ENCODE results near the gene SYNDIG1. TPM values are rescaled to one million over a fixed set of nuclear protein-coding genes. Genes with fewer than 3 reads are reported as not detected.

SYNDIG1 gene
- total RNA-seq, 2 donors from 2014 or later, result 0.73 to 4.5 TPM

- H3K27ac ChIP-seq, result no peak overlapping the region
- TF ChIP-seq POLR2A (IDR thresholded peaks at IDR 0.05) (no peak), POLR2AphosphoS5 (IDR thresholded peaks at IDR 0.05) (no peak), CTCF (IDR thresholded peaks at IDR 0.05) (no peak)
- intact Hi-C loops (cut with DNase I), result no loop called here
- no peak overlapping the region for H3K4me3 ChIP-seq
- no peaks in the 10 kb centered on the region for H3K9me3 ChIP-seq
- 97% methylated on average over 11 of the region's 11 CpGs for WGBS
- no peaks in the 10 kb centered on the region for H3K27me3 ChIP-seq (replicated peaks; ENCODE audit: insufficient read depth)
- H3K36me3 ChIP-seq, result no peaks in the 10 kb centered on the region
- no peaks in the 10 kb centered on the region for H3K4me1 ChIP-seq (replicated peaks)
- DNase-seq (ENCODE audit: low spot score), result no peak
Measured at GRCh38 chr20:24631173-24631505, 161.7 kb downstream of the SYNDIG1 start.

- intact Hi-C loops (cut with DNase I), result no loop called here
- WGBS, result 42% methylated on average over 7 of the region's 7 CpGs
- Histone ChIP-seq H3K27me3 (replicated peaks; ENCODE audit: insufficient read depth) (no peaks in the 10 kb centered on the region), H3K4me3 (no peak overlapping the region), H3K27ac (no peak overlapping the region), H3K36me3 (no peaks in the 10 kb centered on the region), H3K4me1 (replicated peaks) (no peaks in the 10 kb centered on the region), H3K9me3 (no peaks in the 10 kb centered on the region)
- TF ChIP-seq CTCF (IDR thresholded peaks at IDR 0.05), result no peak
- TF ChIP-seq POLR2A (IDR thresholded peaks at IDR 0.05), result no peak
- no peak for TF ChIP-seq POLR2AphosphoS5 (IDR thresholded peaks at IDR 0.05)
- no peak for DNase-seq (ENCODE audit: low spot score)
Measured at GRCh38 chr20:24632581-24632980, 163.2 kb downstream of the SYNDIG1 start.

GRCh38 chr20:24633026-24633425 is 163.6 kb downstream of the SYNDIG1 start:
- DNase-seq (ENCODE audit: low spot score), result no peak
- TF ChIP-seq CTCF (IDR thresholded peaks at IDR 0.05) (no peak), POLR2A (IDR thresholded peaks at IDR 0.05) (no peak), POLR2AphosphoS5 (IDR thresholded peaks at IDR 0.05) (no peak)
- intact Hi-C loops (cut with DNase I), result no loop called here
- 51% methylated on average over 12 of the region's 12 CpGs for WGBS
- no peaks in the 10 kb centered on the region for H3K4me1 ChIP-seq (replicated peaks)
- H3K27ac ChIP-seq, result no peak overlapping the region
- no peak overlapping the region for H3K4me3 ChIP-seq
- H3K27me3 ChIP-seq (replicated peaks; ENCODE audit: insufficient read depth), result no peaks in the 10 kb centered on the region
- H3K36me3 ChIP-seq, result no peaks in the 10 kb centered on the region
- no peaks in the 10 kb centered on the region for H3K9me3 ChIP-seq

- intact Hi-C loops (cut with DNase I), result no loop called here
- 93% methylated on average over 10 of the region's 10 CpGs for WGBS
- DNase-seq (ENCODE audit: low spot score), result no peak
- no peak overlapping the region for H3K4me3 ChIP-seq
- no peaks in the 10 kb centered on the region for H3K27me3 ChIP-seq (replicated peaks; ENCODE audit: insufficient read depth)
- H3K9me3 ChIP-seq, result no peaks in the 10 kb centered on the region
- no peaks in the 10 kb centered on the region for H3K36me3 ChIP-seq
- TF ChIP-seq POLR2A (IDR thresholded peaks at IDR 0.05), result no peak
- TF ChIP-seq POLR2AphosphoS5 (IDR thresholded peaks at IDR 0.05), result no peak
- TF ChIP-seq CTCF (IDR thresholded peaks at IDR 0.05), result no peak
- H3K4me1 ChIP-seq (replicated peaks), result no peaks in the 10 kb centered on the region
- no peak overlapping the region for H3K27ac ChIP-seq
Measured at GRCh38 chr20:24633521-24633920, 164.1 kb downstream of the SYNDIG1 start.

GRCh38 chr20:24634855-24635254 is 165.4 kb downstream of the SYNDIG1 start:
- H3K36me3 ChIP-seq, result no peaks in the 10 kb centered on the region
- 53% methylated on average over 9 of the region's 9 CpGs for WGBS
- no peaks in the 10 kb centered on the region for H3K4me1 ChIP-seq (replicated peaks)
- H3K27ac ChIP-seq, result no peak overlapping the region
- TF ChIP-seq POLR2A (IDR thresholded peaks at IDR 0.05) (no peak), POLR2AphosphoS5 (IDR thresholded peaks at IDR 0.05) (no peak), CTCF (IDR thresholded peaks at IDR 0.05) (no peak)
- no peaks in the 10 kb centered on the region for H3K27me3 ChIP-seq (replicated peaks; ENCODE audit: insufficient read depth)
- H3K9me3 ChIP-seq, result no peaks in the 10 kb centered on the region
- no peak overlapping the region for H3K4me3 ChIP-seq
- intact Hi-C loops (cut with DNase I), result no loop called here
- no peak for DNase-seq (ENCODE audit: low spot score)

All from prostate gland (tissue), 2 donors.